ENCODE data around the gene TMEM129.

TMEM129 gene

GRCh38 chr4:1714303-1715001, 6.7 kb downstream of the TMEM129 start:
- Histone ChIP-seq H3K9me3 (ENCODE audit: control insufficient read depth, low read length) (no peaks in the 10 kb centered on the region), H3K4me1 (ENCODE audit: control insufficient read depth, insufficient read depth, low read length, poor library complexity, severe bottlenecking) (peaks cover 29% of the 10 kb centered on the region), H3K27ac (ENCODE audit: insufficient read depth, low read length, poor library complexity, severe bottlenecking) (peak overlapping the region; percentile 98), H3K4me3 (ENCODE audit: insufficient read depth, low read depth, low read length, poor library complexity, severe bottlenecking) (no peak overlapping the region), H3K36me3 (ENCODE audit: control insufficient read depth, insufficient read depth, low read length) (peaks cover 16% of the 10 kb centered on the region), H3K27me3 (replicated peaks; ENCODE audit: control insufficient read depth, insufficient read depth, low read length, poor library complexity, severe bottlenecking) (no peaks in the 10 kb centered on the region)
- no peak for DNase-seq

- peak overlapping the region; percentile 64 for H3K4me3 ChIP-seq (ENCODE audit: insufficient read depth, low read depth, low read length, poor library complexity, severe bottlenecking)
- DNase-seq, result no peak
- peak overlapping the region; percentile 98 for H3K27ac ChIP-seq (ENCODE audit: insufficient read depth, low read length, poor library complexity, severe bottlenecking)
- H3K27me3 ChIP-seq (replicated peaks; ENCODE audit: control insufficient read depth, insufficient read depth, low read length, poor library complexity, severe bottlenecking), result no peaks in the 10 kb centered on the region
- H3K9me3 ChIP-seq (ENCODE audit: control insufficient read depth, low read length), result no peaks in the 10 kb centered on the region
- peaks cover 29% of the 10 kb centered on the region for H3K4me1 ChIP-seq (ENCODE audit: control insufficient read depth, insufficient read depth, low read length, poor library complexity, severe bottlenecking)
- peaks cover 15% of the 10 kb centered on the region for H3K36me3 ChIP-seq (ENCODE audit: control insufficient read depth, insufficient read depth, low read length)
These were observed 7.9 kb downstream of the TMEM129 start for GRCh38 chr4:1713003-1713851.

GRCh38 chr4:1712216-1713002, 8.7 kb downstream of the TMEM129 start, which contains the start of gene SLBP:
SLBP (minus strand) TSS chr4:1712319; CDS start chr4:1712188, 131 bp downstream.
- Histone ChIP-seq H3K4me3 (ENCODE audit: insufficient read depth, low read depth, low read length, poor library complexity, severe bottlenecking) (peak within 1 kb of the TSS; percentile 64), H3K9me3 (ENCODE audit: control insufficient read depth, low read length) (no peaks in the 10 kb centered on the region), H3K4me1 (ENCODE audit: control insufficient read depth, insufficient read depth, low read length, poor library complexity, severe bottlenecking) (peaks cover 29% of the 10 kb centered on the region), H3K36me3 (ENCODE audit: control insufficient read depth, insufficient read depth, low read length) (peaks cover 7% of the 10 kb centered on the region), H3K27ac (ENCODE audit: insufficient read depth, low read length, poor library complexity, severe bottlenecking) (peak within 1 kb of the TSS; percentile 98), H3K27me3 (replicated peaks; ENCODE audit: control insufficient read depth, insufficient read depth, low read length, poor library complexity, severe bottlenecking) (no peaks in the 10 kb centered on the region)
- peak; percentile 98 to 99 (median 98) for DNase-seq

- Histone ChIP-seq H3K4me1 (ENCODE audit: control insufficient read depth, insufficient read depth, low read length, poor library complexity, severe bottlenecking) (peaks cover 29% of the 10 kb centered on the region), H3K27me3 (replicated peaks; ENCODE audit: control insufficient read depth, insufficient read depth, low read length, poor library complexity, severe bottlenecking) (no peaks in the 10 kb centered on the region), H3K36me3 (ENCODE audit: control insufficient read depth, insufficient read depth, low read length) (peaks cover 6% of the 10 kb centered on the region), H3K27ac (ENCODE audit: insufficient read depth, low read length, poor library complexity, severe bottlenecking) (peak overlapping the region; percentile 98), H3K4me3 (ENCODE audit: insufficient read depth, low read depth, low read length, poor library complexity, severe bottlenecking) (peak overlapping the region; percentile 64), H3K9me3 (ENCODE audit: control insufficient read depth, low read length) (no peaks in the 10 kb centered on the region)
- peak in 1 of 3 donors; percentile 29 for DNase-seq
These were observed 9.4 kb downstream of the TMEM129 start for GRCh38 chr4:1711571-1712215.

- Histone ChIP-seq H3K27ac (ENCODE audit: insufficient read depth, low read length, poor library complexity, severe bottlenecking) (peak overlapping the region; percentile 98), H3K9me3 (ENCODE audit: control insufficient read depth, low read length) (no peaks in the 10 kb centered on the region), H3K4me1 (ENCODE audit: control insufficient read depth, insufficient read depth, low read length, poor library complexity, severe bottlenecking) (peaks cover 29% of the 10 kb centered on the region), H3K4me3 (ENCODE audit: insufficient read depth, low read depth, low read length, poor library complexity, severe bottlenecking) (peak overlapping the region; percentile 64), H3K27me3 (replicated peaks; ENCODE audit: control insufficient read depth, insufficient read depth, low read length, poor library complexity, severe bottlenecking) (no peaks in the 10 kb centered on the region), H3K36me3 (ENCODE audit: control insufficient read depth, insufficient read depth, low read length) (peaks cover 10% of the 10 kb centered on the region)
- DNase-seq, result no peak
These were observed 10.0 kb downstream of the TMEM129 start for GRCh38 chr4:1711055-1711570.

- Histone ChIP-seq H3K9me3 (ENCODE audit: control insufficient read depth, low read length) (no peaks in the 10 kb centered on the region), H3K36me3 (ENCODE audit: control insufficient read depth, insufficient read depth, low read length) (peaks cover 22% of the 10 kb centered on the region), H3K4me1 (ENCODE audit: control insufficient read depth, insufficient read depth, low read length, poor library complexity, severe bottlenecking) (peaks cover 18% of the 10 kb centered on the region), H3K27ac (ENCODE audit: insufficient read depth, low read length, poor library complexity, severe bottlenecking) (no peak overlapping the region), H3K4me3 (ENCODE audit: insufficient read depth, low read depth, low read length, poor library complexity, severe bottlenecking) (no peak overlapping the region), H3K27me3 (replicated peaks; ENCODE audit: control insufficient read depth, insufficient read depth, low read length, poor library complexity, severe bottlenecking) (no peaks in the 10 kb centered on the region)
- no peak for DNase-seq
These were observed 12.5 kb downstream of the TMEM129 start for GRCh38 chr4:1708581-1708980.

GRCh38 chr4:1706358-1706757, 14.8 kb downstream of the TMEM129 start:
- Histone ChIP-seq H3K4me3 (ENCODE audit: insufficient read depth, low read depth, low read length, poor library complexity, severe bottlenecking) (no peak overlapping the region), H3K4me1 (ENCODE audit: control insufficient read depth, insufficient read depth, low read length, poor library complexity, severe bottlenecking) (peaks cover 11% of the 10 kb centered on the region), H3K36me3 (ENCODE audit: control insufficient read depth, insufficient read depth, low read length) (peaks cover 37% of the 10 kb centered on the region), H3K27ac (ENCODE audit: insufficient read depth, low read length, poor library complexity, severe bottlenecking) (no peak overlapping the region), H3K9me3 (ENCODE audit: control insufficient read depth, low read length) (no peaks in the 10 kb centered on the region), H3K27me3 (replicated peaks; ENCODE audit: control insufficient read depth, insufficient read depth, low read length, poor library complexity, severe bottlenecking) (no peaks in the 10 kb centered on the region)
- DNase-seq, result no peak

- Histone ChIP-seq H3K4me1 (ENCODE audit: control insufficient read depth, insufficient read depth, low read length, poor library complexity, severe bottlenecking) (peaks cover 9% of the 10 kb centered on the region), H3K4me3 (ENCODE audit: insufficient read depth, low read depth, low read length, poor library complexity, severe bottlenecking) (no peak overlapping the region), H3K27me3 (replicated peaks; ENCODE audit: control insufficient read depth, insufficient read depth, low read length, poor library complexity, severe bottlenecking) (no peaks in the 10 kb centered on the region), H3K27ac (ENCODE audit: insufficient read depth, low read length, poor library complexity, severe bottlenecking) (no peak overlapping the region), H3K9me3 (ENCODE audit: control insufficient read depth, low read length) (no peaks in the 10 kb centered on the region), H3K36me3 (ENCODE audit: control insufficient read depth, insufficient read depth, low read length) (peaks cover 37% of the 10 kb centered on the region)
- DNase-seq, result no peak
These were observed 15.4 kb downstream of the TMEM129 start for GRCh38 chr4:1705732-1706131.

- H3K27ac ChIP-seq (ENCODE audit: insufficient read depth, low read length, poor library complexity, severe bottlenecking), result no peak overlapping the region
- DNase-seq, result no peak
- no peaks in the 10 kb centered on the region for H3K4me1 ChIP-seq (ENCODE audit: control insufficient read depth, insufficient read depth, low read length, poor library complexity, severe bottlenecking)
- no peaks in the 10 kb centered on the region for H3K9me3 ChIP-seq (ENCODE audit: control insufficient read depth, low read length)
- H3K36me3 ChIP-seq (ENCODE audit: control insufficient read depth, insufficient read depth, low read length), result peaks cover 53% of the 10 kb centered on the region
- H3K4me3 ChIP-seq (ENCODE audit: insufficient read depth, low read depth, low read length, poor library complexity, severe bottlenecking), result no peak overlapping the region
- no peaks in the 10 kb centered on the region for H3K27me3 ChIP-seq (replicated peaks; ENCODE audit: control insufficient read depth, insufficient read depth, low read length, poor library complexity, severe bottlenecking)
These were observed 17.3 kb downstream of the TMEM129 start for GRCh38 chr4:1703867-1704266.

Data from effector memory CD4-positive, alpha-beta T cell (primary cell).